Adrenal gland (tissue), 5 donors: ENCODE measurements around the gene RTCB.
"Not testable (repeated sequence)": the region's sequence is repeated elsewhere in the genome, so short reads cannot be mapped to it uniquely, and the experiment has no call there.

ENCODE experiments used
- CTCF ChIP-seq, 6 experiments: fragments of 450-650 bp in 4 of 6; fragments of 200-600 bp in 2 of 6; sonication (generic) in 1 of 6; IDR thresholded peaks; 1 replicate in 5 of 6; 2 replicates in 1 of 6; pipeline versions ENCODE4 v1.5.1 to v1.8.0; 2016 to 2021; ENCODE audit warnings: antibody characterized with exemption in 6 of 6, mild to moderate bottlenecking in 2 of 6, moderate library complexity in 1 of 6
- POLR2A ChIP-seq, 2 donors: fragments of 450-650 bp; IDR thresholded peaks; one replicate each; pipeline ENCODE4 v1.6.1; 2017; ENCODE audit warnings: antibody characterized with exemption in 2 of 2, mild to moderate bottlenecking in 2 of 2, moderate library complexity in 1 of 2
- donor health status: DM: no; HTN: no; CAD: no.

- TF ChIP-seq POLR2A, CTCF (IDR thresholded peaks at IDR 0.05): not testable (repeated sequence)
These were observed 52.0 kb downstream of the RTCB start for GRCh38 chr22:32360096-32360495.
